Skeletal muscle satellite cell (primary cell): ENCODE data around the gene CARTPT. TPM values are rescaled to one million over a fixed set of nuclear protein-coding genes. Genes with fewer than 3 reads are reported as not detected.

ENCODE experiments used
- H3K27me3 ChIP-seq: 2 replicates; pipeline ENCODE4 v1.7.0; 2013; ENCODE audit warnings: low read length; ENCODE audit not compliant: control insufficient read depth, insufficient read depth
- H3K36me3 ChIP-seq: 2 replicates; pipeline ENCODE4 v1.7.0; 2013; ENCODE audit warnings: mild to moderate bottlenecking, control low read depth, low read length; ENCODE audit not compliant: insufficient read depth
- H3K4me1 ChIP-seq: 2 replicates; pipeline ENCODE4 v1.7.0; 2013; ENCODE audit warnings: low read length; ENCODE audit not compliant: control insufficient read depth, insufficient read depth
- H3K4me2 ChIP-seq: 2 replicates; pipeline ENCODE4 v1.7.0; 2013; ENCODE audit warnings: mild to moderate bottlenecking, low read length
- H3K4me3 ChIP-seq: 2 replicates; pipeline ENCODE4 v1.7.0; 2013; ENCODE audit warnings: low read length
- H3K9ac ChIP-seq: 2 replicates; pipeline ENCODE4 v1.7.0; 2013; ENCODE audit warnings: mild to moderate bottlenecking, low read depth, low read length, moderate library complexity
- H3K9me3 ChIP-seq: replicated peaks from 2 replicates; pipeline ENCODE4 v1.7.0; 2013; ENCODE audit warnings: mild to moderate bottlenecking, control low read depth, low read length
- total RNA-seq: library from RNA; depleted of rRNA; stranded (reverse); fragments of >200 nt; gene quantifications from 2 replicates; pipeline ENCODE4 v1.2.3, GENCODE V29; 2012; rRNA removed

CARTPT gene
- total RNA-seq = not detected in 2 replicates

- H3K4me3 ChIP-seq = no peak within 1 kb of the TSS
- peaks cover 69% of the 10 kb centered on the region for H3K27me3 ChIP-seq
- no peaks in the 10 kb centered on the region for H3K4me1 ChIP-seq
- H3K9ac ChIP-seq = no peak within 1 kb of the TSS
- no peak within 1 kb of the TSS for H3K4me2 ChIP-seq
- H3K9me3 ChIP-seq = no peaks in the 10 kb centered on the region
- no peaks in the 10 kb centered on the region for H3K36me3 ChIP-seq
These were observed at the start of gene CARTPT for GRCh38 chr5:71719063-71719964. CARTPT (plus strand) TSS chr5:71719275; CDS start chr5:71719294, 19 bp downstream.

- Histone ChIP-seq H3K4me3 (no peak overlapping the region), H3K4me2 (no peak overlapping the region), H3K9ac (no peak overlapping the region), H3K4me1 (no peaks in the 10 kb centered on the region), H3K36me3 (no peaks in the 10 kb centered on the region), H3K9me3 (no peaks in the 10 kb centered on the region), H3K27me3 (peaks cover 57% of the 10 kb centered on the region)
These were observed 41.1 kb upstream of the CARTPT start for GRCh38 chr5:71677977-71678376.

GRCh38 chr5:71679714-71680113 lies 39.4 kb upstream of the CARTPT start:
- no peaks in the 10 kb centered on the region for H3K36me3 ChIP-seq
- no peak overlapping the region for H3K9ac ChIP-seq
- no peak overlapping the region for H3K4me3 ChIP-seq
- no peak overlapping the region for H3K4me2 ChIP-seq
- H3K4me1 ChIP-seq = no peaks in the 10 kb centered on the region
- peaks cover 61% of the 10 kb centered on the region for H3K27me3 ChIP-seq
- H3K9me3 ChIP-seq = no peaks in the 10 kb centered on the region

- no peaks in the 10 kb centered on the region for H3K9me3 ChIP-seq
- no peak overlapping the region for H3K4me3 ChIP-seq
- no peak overlapping the region for H3K4me2 ChIP-seq
- H3K9ac ChIP-seq = no peak overlapping the region
- peaks cover 65% of the 10 kb centered on the region for H3K27me3 ChIP-seq
- no peaks in the 10 kb centered on the region for H3K36me3 ChIP-seq
- H3K4me1 ChIP-seq = no peaks in the 10 kb centered on the region
These were observed 38.6 kb upstream of the CARTPT start for GRCh38 chr5:71680510-71680909.

GRCh38 chr5:71681296-71681695 lies 37.8 kb upstream of the CARTPT start:
- no peak overlapping the region for H3K4me3 ChIP-seq
- H3K4me2 ChIP-seq = no peak overlapping the region
- H3K27me3 ChIP-seq = peaks cover 65% of the 10 kb centered on the region
- no peak overlapping the region for H3K9ac ChIP-seq
- H3K36me3 ChIP-seq = no peaks in the 10 kb centered on the region
- no peaks in the 10 kb centered on the region for H3K9me3 ChIP-seq
- no peaks in the 10 kb centered on the region for H3K4me1 ChIP-seq

- Histone ChIP-seq H3K9ac (no peak overlapping the region), H3K36me3 (no peaks in the 10 kb centered on the region), H3K27me3 (peaks cover 55% of the 10 kb centered on the region), H3K4me1 (no peaks in the 10 kb centered on the region), H3K4me2 (no peak overlapping the region), H3K9me3 (no peaks in the 10 kb centered on the region), H3K4me3 (no peak overlapping the region)
These were observed 34.8 kb upstream of the CARTPT start for GRCh38 chr5:71684309-71684708.

GRCh38 chr5:71693828-71694427 lies 25.1 kb upstream of the CARTPT start:
- Histone ChIP-seq H3K4me3 (no peak overlapping the region), H3K27me3 (peaks cover 56% of the 10 kb centered on the region), H3K4me1 (no peaks in the 10 kb centered on the region), H3K9me3 (no peaks in the 10 kb centered on the region), H3K4me2 (no peak overlapping the region), H3K9ac (no peak overlapping the region), H3K36me3 (no peaks in the 10 kb centered on the region)

GRCh38 chr5:71695071-71695470 lies 24.0 kb upstream of the CARTPT start:
- no peaks in the 10 kb centered on the region for H3K4me1 ChIP-seq
- no peak overlapping the region for H3K4me2 ChIP-seq
- H3K9me3 ChIP-seq = no peaks in the 10 kb centered on the region
- peaks cover 53% of the 10 kb centered on the region for H3K27me3 ChIP-seq
- no peak overlapping the region for H3K4me3 ChIP-seq
- no peaks in the 10 kb centered on the region for H3K36me3 ChIP-seq
- H3K9ac ChIP-seq = no peak overlapping the region

GRCh38 chr5:71695595-71695994 lies 23.5 kb upstream of the CARTPT start:
- Histone ChIP-seq H3K9me3 (no peaks in the 10 kb centered on the region), H3K4me1 (no peaks in the 10 kb centered on the region), H3K36me3 (no peaks in the 10 kb centered on the region), H3K4me3 (no peak overlapping the region), H3K9ac (no peak overlapping the region), H3K27me3 (peaks cover 52% of the 10 kb centered on the region), H3K4me2 (no peak overlapping the region)

- Histone ChIP-seq H3K9me3 (no peaks in the 10 kb centered on the region), H3K36me3 (no peaks in the 10 kb centered on the region), H3K27me3 (peaks cover 61% of the 10 kb centered on the region), H3K4me1 (no peaks in the 10 kb centered on the region), H3K4me3 (no peak overlapping the region), H3K9ac (no peak overlapping the region), H3K4me2 (no peak overlapping the region)
These were observed 21.1 kb upstream of the CARTPT start for GRCh38 chr5:71697967-71698366.

GRCh38 chr5:71699233-71699632 lies 19.8 kb upstream of the CARTPT start:
- Histone ChIP-seq H3K4me2 (no peak overlapping the region), H3K4me3 (no peak overlapping the region), H3K27me3 (peaks cover 56% of the 10 kb centered on the region), H3K9ac (no peak overlapping the region), H3K4me1 (no peaks in the 10 kb centered on the region), H3K9me3 (no peaks in the 10 kb centered on the region), H3K36me3 (no peaks in the 10 kb centered on the region)
